ENCODE results near the gene DOC2A. TPM values are rescaled to one million over a fixed set of nuclear protein-coding genes. Genes with fewer than 3 reads are reported as not detected.
"Not testable (repeated sequence)": the region's sequence is repeated elsewhere in the genome, so short reads cannot be mapped to it uniquely, and the experiment has no call there.

DOC2A gene
- total RNA-seq, 3 donors from 2014 or later: 0.48 to 4.5 (median 2.3) TPM

- H3K4me1 ChIP-seq: peaks cover 0 to 6% of the 10 kb centered on the region in 2 donors
- H3K36me3 ChIP-seq: no peaks in the 10 kb centered on the region
- TF ChIP-seq POLR2AphosphoS5 (IDR thresholded peaks at IDR 0.05) (no peak), CTCF (IDR thresholded peaks at IDR 0.05) (no peak), POLR2A (IDR thresholded peaks at IDR 0.05) (no peak)
- intact Hi-C loops (cut with DNase I; ENCODE audit: low total_unique reads): no loop called here
- peak overlapping the region; percentile 92 to 96 for H3K27ac ChIP-seq
- no peak for DNase-seq (ENCODE audit: low spot score in 2 of 2)
- H3K4me3 ChIP-seq: peak overlapping the region; percentile 68 to 91 (median 88)
- no peaks in the 10 kb centered on the region for H3K27me3 ChIP-seq
- H3K9me3 ChIP-seq: no peaks in the 10 kb centered on the region
Observed at GRCh38 chr16:29963021-29963743, 47.6 kb downstream of the DOC2A start.

GRCh38 chr16:29962344-29962994 is 48.4 kb downstream of the DOC2A start:
- Histone ChIP-seq H3K4me1 (peaks cover 0 to 6% of the 10 kb centered on the region in 2 donors), H3K9me3 (no peaks in the 10 kb centered on the region), H3K4me3 (peak overlapping the region; percentile 68 to 91 (median 88)), H3K27me3 (no peaks in the 10 kb centered on the region), H3K36me3 (no peaks in the 10 kb centered on the region), H3K27ac (peak overlapping the region; percentile 92 to 96)
- intact Hi-C loops (cut with DNase I; ENCODE audit: low total_unique reads): no loop called here
- TF ChIP-seq POLR2AphosphoS5 (IDR thresholded peaks at IDR 0.05) (no peak), CTCF (IDR thresholded peaks at IDR 0.05) (no peak), POLR2A (IDR thresholded peaks at IDR 0.05) (no peak)
- no peak for DNase-seq (ENCODE audit: low spot score in 2 of 2)

- intact Hi-C loops (cut with DNase I; ENCODE audit: low total_unique reads): no loop called here
- no peaks in the 10 kb centered on the region for H3K9me3 ChIP-seq
- H3K4me1 ChIP-seq: peaks cover 0 to 6% of the 10 kb centered on the region in 2 donors
- peak within 1 kb of the TSS; percentile 68 to 91 (median 88) for H3K4me3 ChIP-seq
- H3K27ac ChIP-seq: peak within 1 kb of the TSS; percentile 92 to 96
- no peaks in the 10 kb centered on the region for H3K36me3 ChIP-seq
- no peaks in the 10 kb centered on the region for H3K27me3 ChIP-seq
- TF ChIP-seq POLR2A (IDR thresholded peaks at IDR 0.05): peak; percentile 14
- TF ChIP-seq POLR2AphosphoS5 (IDR thresholded peaks at IDR 0.05): peak in 2 of 3 donors; percentile 43 to 77
- peak; percentile 57 to 70 (median 64) for TF ChIP-seq CTCF (IDR thresholded peaks at IDR 0.05)
- peak; percentile 84 to 87 for DNase-seq (ENCODE audit: low spot score in 2 of 2)
Observed at GRCh38 chr16:29961479-29962343, 49.1 kb downstream of the DOC2A start, which contains the start of gene TMEM219. TSS of gene TMEM219 (plus strand) at chr16:29962079. CDS start at chr16:29963144, 1,065 bp downstream.

- H3K4me1 ChIP-seq: peaks cover 0 to 6% of the 10 kb centered on the region in 2 donors
- TF ChIP-seq POLR2A (IDR thresholded peaks at IDR 0.05) (no peak), CTCF (IDR thresholded peaks at IDR 0.05) (no peak), POLR2AphosphoS5 (IDR thresholded peaks at IDR 0.05) (no peak)
- peak overlapping the region; percentile 92 to 96 for H3K27ac ChIP-seq
- no peak for DNase-seq (ENCODE audit: low spot score in 2 of 2)
- intact Hi-C loops (cut with DNase I; ENCODE audit: low total_unique reads): no loop called here
- no peaks in the 10 kb centered on the region for H3K9me3 ChIP-seq
- no peaks in the 10 kb centered on the region for H3K36me3 ChIP-seq
- H3K4me3 ChIP-seq: peak overlapping the region; percentile 68 to 91 (median 88)
- no peaks in the 10 kb centered on the region for H3K27me3 ChIP-seq
Observed at GRCh38 chr16:29961127-29961478, 49.7 kb downstream of the DOC2A start.

- H3K27me3 ChIP-seq; H3K27ac ChIP-seq; DNase-seq (ENCODE audit: low spot score in 2 of 2); H3K9me3 ChIP-seq; H3K4me3 ChIP-seq; H3K4me1 ChIP-seq; intact Hi-C loops (cut with DNase I; ENCODE audit: low total_unique reads); H3K36me3 ChIP-seq: not testable (repeated sequence)
Observed at GRCh38 chr16:29959821-29960220, 51.0 kb downstream of the DOC2A start.
